T-helper 22 cell (primary cell): ENCODE results near the gene AGAP4.
"Not testable (repeated sequence)": the region's sequence is repeated elsewhere in the genome, so short reads cannot be mapped to it uniquely, and the experiment has no call there.

Source experiments
- DNase-seq: peaks from one replicate; pipeline ENCODE4 v3.0.0-alpha.2; 2020; ENCODE audit warnings: low read depth

AGAP4 gene

GRCh38 chr10:45847400-45847799, at the start of gene AGAP4:
Gene AGAP4, minus strand, starts transcription at chr10:45847500. Its CDS starts 153 bp downstream, at chr10:45847347.
- not testable (repeated sequence) for DNase-seq

GRCh38 chr10:45890721-45891120, 43.4 kb upstream of the AGAP4 start:
- not testable (repeated sequence) for DNase-seq

GRCh38 chr10:45889539-45890230, 42.4 kb upstream of the AGAP4 start:
- DNase-seq = not testable (repeated sequence)

DNA sequence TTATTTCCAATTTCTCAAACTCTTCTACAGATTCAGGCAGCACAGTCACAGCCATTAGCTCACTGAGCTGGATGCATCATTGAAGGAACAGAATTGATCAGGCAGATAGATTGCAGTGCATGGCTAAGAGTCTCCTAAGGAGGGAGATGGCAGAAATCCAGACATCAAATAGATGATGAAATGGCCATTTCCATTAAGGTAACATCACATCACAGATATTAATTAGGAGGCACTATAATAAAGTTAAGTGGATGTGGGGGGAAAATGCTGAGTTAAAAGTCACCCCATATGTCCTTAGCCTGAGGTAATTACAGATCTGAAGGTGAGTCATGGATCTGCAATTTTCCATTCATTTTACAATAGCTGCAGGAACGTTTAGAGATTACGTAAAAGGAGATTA, 35.6 kb upstream of the AGAP4 start:
- DNase-seq = not testable (repeated sequence)

DNA sequence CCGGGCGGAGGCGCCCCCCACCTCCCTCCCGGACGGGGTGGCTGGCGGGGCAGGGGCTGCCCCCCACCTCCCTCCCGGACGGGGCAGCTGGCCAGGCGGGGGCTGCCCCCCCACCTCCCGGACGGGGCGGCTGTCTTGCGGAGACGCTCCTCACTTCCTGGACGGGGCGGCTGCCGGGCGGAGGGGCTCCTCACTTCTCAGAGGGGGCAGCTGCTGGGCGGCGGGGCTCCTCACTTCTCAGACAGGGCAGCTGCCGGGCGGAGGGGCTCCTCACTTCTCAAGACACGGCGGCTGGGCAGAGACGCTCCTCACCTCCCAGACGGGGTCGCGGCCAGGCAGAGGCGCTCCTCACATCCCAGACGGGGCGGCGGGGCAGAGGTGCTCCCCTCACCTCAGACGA, 18.1 kb upstream of the AGAP4 start:
- DNase-seq = not testable (repeated sequence)

- not testable (repeated sequence) for DNase-seq
Observed at GRCh38 chr10:45864264-45864663, 17.0 kb upstream of the AGAP4 start.

DNA sequence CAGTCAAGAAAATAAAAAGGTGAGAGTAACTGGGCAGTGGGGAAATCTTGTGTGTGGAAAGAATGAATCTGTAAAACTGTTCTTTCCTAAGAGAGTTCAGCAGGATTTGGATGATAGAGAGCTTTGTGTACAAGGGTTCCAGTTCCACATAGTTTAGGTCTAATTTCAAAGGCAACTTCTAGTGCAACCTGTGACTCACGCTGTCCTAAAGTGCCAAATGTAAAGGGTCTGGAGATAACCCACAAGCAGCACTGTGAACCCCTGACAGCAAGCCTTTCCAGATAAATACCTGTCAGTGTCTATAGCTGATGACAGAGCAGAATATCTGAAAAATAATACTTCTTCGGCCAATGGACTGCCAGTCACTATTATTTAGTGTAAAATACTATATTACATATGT, 16.3 kb upstream of the AGAP4 start:
- not testable (repeated sequence) for DNase-seq

DNA sequence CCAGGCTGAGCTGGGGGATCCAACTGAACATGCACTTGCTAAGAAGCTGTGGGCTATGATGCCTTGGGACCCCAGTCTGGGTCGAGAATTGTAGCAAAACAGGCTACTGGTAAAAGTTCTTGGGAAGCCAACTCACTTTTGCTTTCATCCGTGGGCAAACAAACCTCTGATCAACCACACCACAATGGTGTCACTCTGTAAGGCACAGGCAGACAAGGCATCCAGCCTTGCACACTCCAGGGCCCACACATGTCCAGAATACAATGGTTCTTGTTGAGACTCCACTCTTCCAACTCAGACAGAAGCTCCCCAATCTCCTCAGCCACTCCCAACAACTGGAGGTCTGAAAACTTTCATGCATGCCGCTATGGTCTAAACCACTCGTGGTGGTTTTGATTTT, 10.6 kb upstream of the AGAP4 start:
- DNase-seq = not testable (repeated sequence)

DNA sequence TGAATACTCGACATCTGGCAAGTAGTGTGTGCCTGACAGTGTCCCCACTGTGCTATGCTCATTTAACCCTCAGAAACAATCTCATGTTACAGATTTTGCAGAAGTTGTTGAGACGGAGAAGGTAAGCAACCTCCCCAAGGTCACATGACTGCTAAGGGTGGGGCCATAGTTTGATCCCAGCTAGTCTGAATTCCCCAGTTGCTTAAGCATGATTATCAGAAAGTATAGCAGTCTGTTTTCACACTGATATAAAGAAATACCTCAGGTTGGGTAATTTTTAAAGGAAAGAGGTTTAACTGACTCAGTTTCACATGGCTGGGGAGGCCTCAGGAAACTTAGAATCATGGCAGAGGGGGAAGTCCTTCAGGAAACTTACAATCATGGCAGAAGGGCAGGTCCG, 1.2 kb upstream of the AGAP4 start:
- not testable (repeated sequence) for DNase-seq

DNA sequence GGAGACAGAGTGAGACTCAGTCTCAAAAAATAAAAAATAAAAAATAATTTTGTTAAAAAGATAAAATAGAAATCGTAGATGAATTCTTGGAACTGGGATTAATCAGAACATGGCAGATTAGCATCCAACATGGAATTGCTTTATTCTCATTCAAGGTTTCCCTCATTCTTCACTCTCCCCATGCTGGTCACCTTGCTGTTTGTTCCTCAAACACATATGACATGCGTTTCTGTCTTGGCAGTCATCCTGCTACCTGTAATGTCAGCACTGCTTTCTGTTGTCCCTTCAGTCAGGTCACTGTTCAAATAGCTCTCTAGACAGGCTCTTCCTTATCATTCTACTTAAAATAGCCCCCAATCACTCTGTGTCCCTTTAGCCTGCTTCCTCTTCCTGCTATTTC, 24.4 kb downstream of the AGAP4 start:
- not testable (repeated sequence) for DNase-seq

- not testable (repeated sequence) for DNase-seq
Observed at GRCh38 chr10:45820107-45820830, 27.0 kb downstream of the AGAP4 start.

DNA sequence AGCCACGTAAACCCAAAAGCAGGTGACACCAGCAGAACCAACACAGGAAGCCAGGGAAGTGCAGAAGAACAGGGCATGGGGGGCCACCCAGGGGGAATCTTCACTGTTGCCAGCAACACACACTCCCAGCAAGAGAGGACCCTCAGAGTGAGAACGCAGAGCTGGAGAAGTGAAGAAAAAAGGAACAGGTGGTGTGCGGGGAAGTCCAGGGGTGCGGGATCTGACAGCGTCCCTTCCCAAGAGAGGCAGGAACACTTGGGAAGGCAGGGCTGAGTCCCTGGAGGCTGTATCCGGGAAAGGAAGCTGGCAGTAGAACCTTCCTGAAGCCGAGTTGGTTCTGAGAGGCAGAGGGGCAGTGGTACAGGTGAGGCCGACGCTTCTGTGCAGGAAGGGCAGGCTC, 27.7 kb downstream of the AGAP4 start:
- no peak for DNase-seq

DNA sequence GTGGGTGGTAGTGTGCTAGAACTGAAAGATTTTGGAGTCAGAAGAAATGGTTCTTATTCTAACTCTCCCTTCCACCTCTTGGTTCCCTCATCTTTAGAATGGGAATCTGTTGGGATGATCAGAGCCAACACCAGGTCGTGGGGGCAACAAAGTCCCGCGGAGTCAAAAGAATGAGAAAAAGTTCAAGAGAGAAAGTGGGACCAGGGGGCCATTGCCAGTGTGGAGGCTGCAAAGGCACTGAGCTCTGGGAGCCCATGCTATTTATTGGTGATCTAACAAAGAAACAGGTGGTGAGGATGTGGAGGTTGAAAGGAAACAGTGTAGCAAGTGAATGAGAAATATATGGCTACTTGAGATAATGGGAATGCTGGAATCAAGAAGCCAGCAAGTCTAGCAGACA, 29.4 kb downstream of the AGAP4 start:
- DNase-seq = no peak

DNA sequence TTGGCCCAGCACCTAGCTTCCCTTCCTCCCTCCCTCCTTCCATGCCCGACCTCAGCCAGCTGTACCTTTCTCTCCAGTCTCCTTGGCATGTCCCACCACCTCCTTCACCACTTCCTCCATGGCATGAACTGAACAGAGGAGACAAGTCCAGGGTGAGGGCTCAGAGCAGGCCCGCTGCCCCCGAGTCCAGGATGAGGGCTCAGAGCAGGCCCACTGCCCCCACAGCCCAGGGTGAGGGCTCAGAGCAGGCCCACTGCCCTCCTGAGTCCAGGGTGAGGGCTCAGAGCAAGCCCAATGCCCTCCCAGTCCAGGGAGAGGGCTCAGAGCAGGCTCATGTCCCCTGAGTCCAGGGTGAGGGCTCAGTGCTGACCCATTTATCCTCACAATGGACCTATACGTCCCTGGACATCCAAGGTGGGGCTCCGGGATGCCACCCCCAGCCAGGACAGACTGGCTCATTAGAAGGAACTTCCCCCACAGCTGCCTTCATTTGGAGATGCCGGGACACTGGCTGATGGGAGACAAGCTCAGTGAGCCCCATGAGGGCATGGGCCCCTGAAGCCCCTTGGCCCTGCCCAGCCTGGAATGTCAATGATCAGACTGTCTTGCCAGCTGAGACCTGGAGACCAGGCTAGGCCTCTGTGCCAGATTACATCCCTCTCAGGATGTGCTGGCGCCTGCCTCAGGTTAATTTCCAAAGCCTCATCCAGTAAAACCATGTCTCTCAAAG, 30.0 kb downstream of the AGAP4 start:
- DNase-seq = no peak

DNA sequence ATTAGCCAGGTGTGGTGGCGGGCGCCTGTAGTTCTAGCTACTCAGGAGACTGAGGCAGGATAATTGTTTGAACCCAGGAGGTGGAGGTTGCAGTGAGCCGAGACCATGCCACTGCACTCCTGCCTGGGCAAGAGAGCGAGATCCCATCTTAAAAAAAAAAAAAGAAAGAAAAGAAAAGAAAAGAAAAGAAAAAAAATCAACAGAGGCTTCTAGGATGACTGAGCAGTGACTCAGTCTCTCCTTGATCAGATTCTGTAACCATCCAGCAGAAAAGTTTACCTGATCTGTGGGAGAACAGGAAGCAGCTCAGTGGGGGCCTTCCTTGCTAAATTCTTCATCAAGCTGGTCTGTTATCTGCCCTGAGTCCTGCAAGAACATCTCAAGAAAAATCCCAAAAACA, 33.2 kb downstream of the AGAP4 start:
- DNase-seq = not testable (repeated sequence)

DNA sequence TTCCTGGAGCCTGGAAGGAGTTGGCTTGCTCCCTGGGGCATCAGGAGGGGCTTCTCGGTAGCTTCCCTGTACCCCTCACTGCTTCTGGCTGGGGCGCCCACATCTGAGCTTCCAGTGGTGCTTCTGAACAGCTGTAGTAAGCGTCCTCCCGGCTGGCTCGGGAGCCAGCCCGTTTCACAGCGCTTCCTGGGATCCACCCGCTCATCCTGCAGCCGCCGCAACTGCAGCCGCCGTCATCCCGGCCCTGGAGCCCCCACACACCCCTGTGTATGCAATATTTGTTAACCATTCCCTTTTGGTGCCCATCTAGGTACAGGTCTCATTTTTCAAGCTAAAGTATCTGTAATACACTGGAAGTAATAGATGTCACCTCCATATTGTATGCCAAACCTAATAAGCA, 34.3 kb downstream of the AGAP4 start:
- not testable (repeated sequence) for DNase-seq

GRCh38 chr10:45811075-45811474, 36.2 kb downstream of the AGAP4 start:
- DNase-seq = no peak

DNA sequence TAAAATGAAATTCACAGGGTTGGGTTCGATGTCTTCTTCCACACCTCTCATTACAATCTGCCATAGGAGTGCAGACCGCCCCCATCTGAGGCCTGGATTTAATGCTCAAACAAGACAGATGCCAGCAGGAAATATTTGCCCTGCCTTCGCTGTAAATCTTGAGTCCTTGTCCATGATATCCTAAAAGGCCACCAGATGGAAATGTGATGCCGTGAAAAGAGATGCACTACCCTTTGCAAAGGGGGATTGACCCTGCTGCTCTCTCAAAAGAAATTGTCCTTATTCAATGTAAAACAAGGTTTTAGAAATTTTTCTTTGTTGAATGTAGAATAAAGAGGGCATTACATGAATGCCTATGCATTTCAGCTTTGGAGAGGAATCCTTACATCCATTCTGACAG, 37.5 kb downstream of the AGAP4 start:
- no peak for DNase-seq

- not testable (repeated sequence) for DNase-seq
Observed at GRCh38 chr10:45804996-45805395, 42.3 kb downstream of the AGAP4 start.

DNA sequence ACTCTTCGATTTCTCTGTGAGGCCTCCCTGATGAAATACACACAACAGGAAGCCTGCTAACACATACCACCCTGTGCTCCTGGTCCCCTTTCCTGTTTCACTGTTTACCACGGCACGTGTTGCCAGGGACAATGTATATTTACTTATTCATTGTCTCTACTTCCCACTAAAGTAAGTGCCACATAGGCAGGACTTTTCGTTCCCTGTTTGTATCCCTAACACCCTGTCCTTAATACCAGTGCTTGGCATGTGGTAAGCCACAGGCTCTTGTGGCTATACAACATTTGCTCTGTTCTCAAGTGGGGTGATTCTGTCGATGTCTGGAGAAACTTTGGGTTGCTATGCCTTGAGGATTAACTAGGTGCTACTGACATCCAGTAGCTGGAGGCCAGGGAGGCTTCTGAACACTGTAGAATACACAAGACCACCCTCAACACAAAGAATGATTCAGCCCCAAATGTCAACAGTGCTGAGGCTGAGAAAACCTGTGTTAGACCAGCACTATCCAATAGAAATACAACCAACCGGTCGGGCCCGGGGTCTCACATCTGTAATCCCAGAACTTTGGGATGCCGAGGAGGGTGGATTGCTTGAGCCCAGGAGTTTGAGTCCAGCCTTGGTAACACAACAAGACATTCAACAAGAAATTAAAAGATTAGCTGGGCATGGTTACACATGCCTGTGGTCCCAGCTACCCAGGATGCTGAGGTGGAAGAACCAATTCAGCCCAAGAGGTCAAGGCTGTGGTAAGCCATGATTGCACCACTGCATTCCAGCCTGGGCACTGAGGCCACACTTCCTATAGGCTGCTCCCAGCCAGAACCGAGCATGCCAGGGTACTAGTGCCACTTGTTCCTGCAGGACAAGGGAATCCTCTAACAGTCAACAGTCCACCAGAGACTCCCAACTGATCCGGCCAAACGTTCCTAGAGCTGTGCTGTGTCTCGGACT, 44.0 kb downstream of the AGAP4 start:
- DNase-seq = not testable (repeated sequence)

- DNase-seq = not testable (repeated sequence)
Observed at GRCh38 chr10:45794761-45795160, 52.5 kb downstream of the AGAP4 start.
